IPS-11a (cell line): ENCODE measurements around the gene ACTRT2.

Experiments
- H3K4me3 ChIP-seq: one replicate; pipeline ENCODE4 v1.5.1; 2013; ENCODE audit warnings: low read depth, low read length, control low read depth

ACTRT2 gene

GRCh38 chr1:3001471-3002348 is 19.6 kb upstream of the ACTRT2 start:
- no peak overlapping the region for H3K4me3 ChIP-seq

- no peak overlapping the region for H3K4me3 ChIP-seq
Measured at GRCh38 chr1:3002349-3003038, 18.8 kb upstream of the ACTRT2 start.

- no peak overlapping the region for H3K4me3 ChIP-seq
Measured at GRCh38 chr1:3003039-3003940, 18.0 kb upstream of the ACTRT2 start.

GRCh38 chr1:3003941-3004270 is 17.4 kb upstream of the ACTRT2 start:
- H3K4me3 ChIP-seq = no peak overlapping the region

GRCh38 chr1:3004285-3005205 is 16.7 kb upstream of the ACTRT2 start:
- H3K4me3 ChIP-seq = no peak overlapping the region

GRCh38 chr1:3005771-3006170 is 15.5 kb upstream of the ACTRT2 start:
- H3K4me3 ChIP-seq = no peak overlapping the region

GRCh38 chr1:3007298-3008147 is 13.7 kb upstream of the ACTRT2 start:
- H3K4me3 ChIP-seq = no peak overlapping the region

GRCh38 chr1:3009021-3009420 is 12.2 kb upstream of the ACTRT2 start:
- no peak overlapping the region for H3K4me3 ChIP-seq

- no peak overlapping the region for H3K4me3 ChIP-seq
Measured at GRCh38 chr1:3009556-3009955, 11.7 kb upstream of the ACTRT2 start.

- H3K4me3 ChIP-seq = no peak overlapping the region
Measured at GRCh38 chr1:3011127-3011526, 10.1 kb upstream of the ACTRT2 start.

- H3K4me3 ChIP-seq = no peak overlapping the region
Measured at GRCh38 chr1:3011631-3012455, 9.4 kb upstream of the ACTRT2 start.

GRCh38 chr1:3012456-3013291 is 8.6 kb upstream of the ACTRT2 start:
- H3K4me3 ChIP-seq = no peak overlapping the region

GRCh38 chr1:3013371-3014049 is 7.8 kb upstream of the ACTRT2 start:
- H3K4me3 ChIP-seq = no peak overlapping the region

GRCh38 chr1:3014050-3014440 is 7.2 kb upstream of the ACTRT2 start:
- H3K4me3 ChIP-seq = no peak overlapping the region

GRCh38 chr1:3014443-3015268 is 6.6 kb upstream of the ACTRT2 start:
- no peak overlapping the region for H3K4me3 ChIP-seq

- H3K4me3 ChIP-seq = no peak overlapping the region
Measured at GRCh38 chr1:3015269-3015635, 6.0 kb upstream of the ACTRT2 start.
